ENCODE results near the gene TMEM254. TPM values are rescaled to one million over a fixed set of nuclear protein-coding genes. Genes with fewer than 3 reads are reported as not detected.
A peak's percentile ranks its signal among the peaks of the same experiment; 100 is the strongest.
"Not testable (repeated sequence)": the region's sequence is repeated elsewhere in the genome, so short reads cannot be mapped to it uniquely, and the experiment has no call there.

The TMEM254 gene
- total RNA-seq, 6 experiments from 2014 or later, result 18.1 to 33.7 (median 30.8) TPM

- WGBS (ENCODE audit: insufficient coverage, low coverage, low lambda C conversion rate, missing lambda C conversion rate), result 2% methylated on average over 22 of the region's 58 CpGs
- H3K9me3 ChIP-seq, result no peaks in the 10 kb centered on the region
- DNase-seq, result peak in 1 of 3 donors; percentile 35
- peak; percentile 66 to 76 (median 72) for ATAC-seq
- H3K4me1 ChIP-seq, result peaks cover 0 to 9% (median 0%) of the 10 kb centered on the region in 4 donors
- intact Hi-C loops (cut with DNase I), result no loop called here
- H3K36me3 ChIP-seq, result no peaks in the 10 kb centered on the region
- TF ChIP-seq POLR2A (IDR thresholded peaks at IDR 0.05) (no peak), CTCF (IDR thresholded peaks at IDR 0.05) (no peak)
- peak within 1 kb of the TSS; percentile 14 to 31 (median 18) for H3K4me3 ChIP-seq
- no peaks in the 10 kb centered on the region for H3K27me3 ChIP-seq
- no peak within 1 kb of the TSS for H3K27ac ChIP-seq
Measured at GRCh38 chr10:80132299-80133139, 54.1 kb downstream of the TMEM254 start, which contains the start of gene PLAC9. PLAC9 (plus strand) TSS chr10:80132730; CDS start chr10:80132763, 33 bp downstream.

- no peak for ATAC-seq
- TF ChIP-seq CTCF (IDR thresholded peaks at IDR 0.05) (no peak), POLR2A (IDR thresholded peaks at IDR 0.05) (no peak)
- no peaks in the 10 kb centered on the region for H3K9me3 ChIP-seq
- H3K4me3 ChIP-seq, result peak overlapping the region in 1 of 3 donors; percentile 31
- peaks cover 0 to 9% (median 0%) of the 10 kb centered on the region in 4 donors for H3K4me1 ChIP-seq
- intact Hi-C loops (cut with DNase I), result no loop called here
- no peak for DNase-seq
- H3K36me3 ChIP-seq, result no peaks in the 10 kb centered on the region
- WGBS (ENCODE audit: insufficient coverage, low coverage, low lambda C conversion rate, missing lambda C conversion rate), result 19% methylated on average over 2 of the region's 6 CpGs
- H3K27me3 ChIP-seq, result no peaks in the 10 kb centered on the region
- no peak overlapping the region for H3K27ac ChIP-seq
Measured at GRCh38 chr10:80133206-80133605, 54.7 kb downstream of the TMEM254 start.

- H3K27ac ChIP-seq; intact Hi-C loops (cut with DNase I); H3K4me3 ChIP-seq; H3K9me3 ChIP-seq; ATAC-seq; DNase-seq; H3K4me1 ChIP-seq; H3K36me3 ChIP-seq; H3K27me3 ChIP-seq: not testable (repeated sequence)
- 85% methylated on average over 9 of the region's 9 CpGs for WGBS (ENCODE audit: insufficient coverage, low coverage, low lambda C conversion rate, missing lambda C conversion rate)
Measured at GRCh38 chr10:80133687-80134086, 55.2 kb downstream of the TMEM254 start.

GRCh38 chr10:80136134-80136571 lies 57.7 kb downstream of the TMEM254 start:
- TF ChIP-seq POLR2A (IDR thresholded peaks at IDR 0.05), result no peak
- no peak for TF ChIP-seq CTCF (IDR thresholded peaks at IDR 0.05)
- Histone ChIP-seq H3K27ac (no peak overlapping the region), H3K4me3 (no peak overlapping the region), H3K9me3 (no peaks in the 10 kb centered on the region), H3K36me3 (no peaks in the 10 kb centered on the region), H3K4me1 (peaks cover 0 to 9% (median 0%) of the 10 kb centered on the region in 4 donors), H3K27me3 (no peaks in the 10 kb centered on the region)
- ATAC-seq (peak in 3 of 4 donors; percentile 32 to 47 (median 40)), DNase-seq (no peak)
- intact Hi-C loops (cut with DNase I), result no loop called here
- WGBS (ENCODE audit: insufficient coverage, low coverage, low lambda C conversion rate, missing lambda C conversion rate), result 68% methylated on average over 6 of the region's 8 CpGs

Data from right lobe of liver (tissue), 6 donors.